ENCODE results near the gene TMEM63B. TPM values are rescaled to one million over a fixed set of nuclear protein-coding genes. Genes with fewer than 3 reads are reported as not detected.

The TMEM63B gene
- total RNA-seq, 2 experiments from 2014 or later = 11.4 to 12.8 TPM

DNA sequence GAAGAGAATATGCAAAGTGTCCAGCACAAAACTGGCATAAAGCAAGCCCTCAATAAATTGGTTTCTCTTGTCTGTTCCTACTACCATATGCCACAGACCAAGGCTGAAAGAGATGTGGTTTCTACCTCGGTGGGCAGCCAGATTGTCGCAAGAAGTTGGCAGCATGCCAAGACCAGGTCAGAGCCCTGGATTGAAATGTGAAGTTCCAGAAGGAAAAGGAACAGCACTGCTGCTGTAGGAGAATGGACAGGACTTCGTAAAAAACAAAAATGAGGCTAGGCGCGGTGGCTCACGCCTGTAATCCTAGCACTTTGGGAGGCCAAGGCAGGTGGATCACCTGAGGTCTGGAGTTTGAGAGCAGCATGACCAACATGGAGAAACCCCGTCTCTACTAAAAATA lies 22.2 kb upstream of the TMEM63B start:
- Mint-ChIP-seq H3K27ac (no peak overlapping the region), H3K4me1 (ENCODE audit: low read depth) (peaks cover 19% of the 10 kb centered on the region), H3K9me3 (no peaks in the 10 kb centered on the region), H3K27me3 (no peaks in the 10 kb centered on the region), H3K4me3 (no peak overlapping the region), H3K36me3 (ENCODE audit: low read depth) (peaks cover 45% of the 10 kb centered on the region)
- DNase-seq (peak in 1 of 14 experiments; percentile 8), ATAC-seq (ENCODE audit: poor library complexity) (no peak)
- Histone ChIP-seq H3K27ac (ENCODE audit: low read depth in 1 of 2, low read length in 2 of 2) (no peak overlapping the region), H3K4me3 (ENCODE audit: low read length) (no peak overlapping the region), H3K9me3 (ENCODE audit: control insufficient read depth in 1 of 2, insufficient read depth in 1 of 2, low read length in 2 of 2) (no peaks in the 10 kb centered on the region), H3K36me3 (ENCODE audit: insufficient read depth, low read length) (peaks cover 31% of the 10 kb centered on the region), H3K4me1 (ENCODE audit: insufficient read depth, low read length) (no peaks in the 10 kb centered on the region), H3K27me3 (ENCODE audit: control insufficient read depth in 1 of 2, insufficient read depth in 2 of 2, low read length in 2 of 2) (no peaks in the 10 kb centered on the region)
- POLR2A ChIA-PET = no interaction called here
- TF ChIP-seq, protein P1, sequence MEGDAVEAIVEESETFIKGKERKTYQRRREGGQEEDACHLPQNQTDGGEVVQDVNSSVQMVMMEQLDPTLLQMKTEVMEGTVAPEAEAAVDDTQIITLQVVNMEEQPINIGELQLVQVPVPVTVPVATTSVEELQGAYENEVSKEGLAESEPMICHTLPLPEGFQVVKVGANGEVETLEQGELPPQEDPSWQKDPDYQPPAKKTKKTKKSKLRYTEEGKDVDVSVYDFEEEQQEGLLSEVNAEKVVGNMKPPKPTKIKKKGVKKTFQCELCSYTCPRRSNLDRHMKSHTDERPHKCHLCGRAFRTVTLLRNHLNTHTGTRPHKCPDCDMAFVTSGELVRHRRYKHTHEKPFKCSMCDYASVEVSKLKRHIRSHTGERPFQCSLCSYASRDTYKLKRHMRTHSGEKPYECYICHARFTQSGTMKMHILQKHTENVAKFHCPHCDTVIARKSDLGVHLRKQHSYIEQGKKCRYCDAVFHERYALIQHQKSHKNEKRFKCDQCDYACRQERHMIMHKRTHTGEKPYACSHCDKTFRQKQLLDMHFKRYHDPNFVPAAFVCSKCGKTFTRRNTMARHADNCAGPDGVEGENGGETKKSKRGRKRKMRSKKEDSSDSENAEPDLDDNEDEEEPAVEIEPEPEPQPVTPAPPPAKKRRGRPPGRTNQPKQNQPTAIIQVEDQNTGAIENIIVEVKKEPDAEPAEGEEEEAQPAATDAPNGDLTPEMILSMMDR (IDR thresholded peaks at IDR 0.05) = no peak
- CTCF ChIA-PET = no interaction called here
- intact Hi-C loops (cut with DNase I, micrococcal nuclease) = no loop called here

DNA sequence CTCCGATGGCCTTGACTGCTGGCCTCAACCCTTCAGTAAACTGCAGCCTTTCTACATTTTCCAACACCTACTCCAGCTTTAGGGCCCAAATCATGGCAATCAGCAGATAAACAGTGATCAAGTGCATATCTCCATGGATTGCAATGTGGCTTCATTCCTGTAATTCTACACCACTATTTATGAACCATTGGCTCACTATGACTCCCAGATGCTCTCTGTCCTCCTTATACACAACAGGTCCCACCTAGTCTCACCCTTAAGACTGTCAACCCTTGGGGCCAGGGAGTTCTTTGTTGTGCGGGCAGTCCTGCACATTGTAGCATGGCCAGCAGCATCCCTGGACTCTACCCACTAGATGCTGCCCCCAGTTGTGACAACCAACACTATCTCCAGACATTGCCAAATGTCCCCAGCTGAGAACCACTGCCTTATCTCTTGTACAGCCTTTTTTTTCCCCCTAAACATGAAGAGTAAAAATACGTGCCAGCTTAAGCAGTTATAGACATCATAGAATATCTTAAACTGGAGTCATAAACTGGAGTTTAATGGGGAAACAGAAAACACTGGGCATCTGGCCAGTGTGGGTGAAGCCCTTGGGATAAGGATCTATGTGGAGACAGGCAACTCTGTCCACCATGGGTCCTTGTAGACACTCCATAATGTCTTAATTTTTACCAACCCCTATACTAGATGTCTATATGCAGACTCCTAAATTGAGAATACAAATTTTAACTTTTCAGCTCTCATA lies 21.2 kb upstream of the TMEM63B start:
- H3K9me3 Mint-ChIP-seq = no peaks in the 10 kb centered on the region
- intact Hi-C loops (cut with DNase I, micrococcal nuclease) = loop anchor here in 1 of 2 experiments (1.0 kb wide), 1 partner anchor 34 kb away; no protein-coding TSS in a partner anchor
- no peaks in the 10 kb centered on the region for H3K9me3 ChIP-seq (ENCODE audit: control insufficient read depth in 1 of 2, insufficient read depth in 1 of 2, low read length in 2 of 2)
- H3K27ac ChIP-seq (ENCODE audit: low read depth in 1 of 2, low read length in 2 of 2) = no peak overlapping the region
- ChIA-PET CTCF (no interaction called here), POLR2A (interaction anchor here (0.7 kb wide), 1 partner anchor 35 kb away, joined by 3 read pairs; no protein-coding TSS in a partner anchor)
- no peaks in the 10 kb centered on the region for H3K27me3 Mint-ChIP-seq
- no peaks in the 10 kb centered on the region for H3K27me3 ChIP-seq (ENCODE audit: control insufficient read depth in 1 of 2, insufficient read depth in 2 of 2, low read length in 2 of 2)
- H3K4me3 ChIP-seq (ENCODE audit: low read length) = no peak overlapping the region
- ATAC-seq (ENCODE audit: poor library complexity) = no peak
- H3K4me3 Mint-ChIP-seq = no peak overlapping the region
- no peaks in the 10 kb centered on the region for H3K4me1 ChIP-seq (ENCODE audit: insufficient read depth, low read length)
- peaks cover 24% of the 10 kb centered on the region for H3K4me1 Mint-ChIP-seq (ENCODE audit: low read depth)
- TF ChIP-seq, protein P1 (IDR thresholded peaks at IDR 0.05) = no peak
- no peak overlapping the region for H3K27ac Mint-ChIP-seq
- H3K36me3 ChIP-seq (ENCODE audit: insufficient read depth, low read length) = peaks cover 38% of the 10 kb centered on the region
- DNase-seq = no peak
- H3K36me3 Mint-ChIP-seq (ENCODE audit: low read depth) = peaks cover 55% of the 10 kb centered on the region

DNA sequence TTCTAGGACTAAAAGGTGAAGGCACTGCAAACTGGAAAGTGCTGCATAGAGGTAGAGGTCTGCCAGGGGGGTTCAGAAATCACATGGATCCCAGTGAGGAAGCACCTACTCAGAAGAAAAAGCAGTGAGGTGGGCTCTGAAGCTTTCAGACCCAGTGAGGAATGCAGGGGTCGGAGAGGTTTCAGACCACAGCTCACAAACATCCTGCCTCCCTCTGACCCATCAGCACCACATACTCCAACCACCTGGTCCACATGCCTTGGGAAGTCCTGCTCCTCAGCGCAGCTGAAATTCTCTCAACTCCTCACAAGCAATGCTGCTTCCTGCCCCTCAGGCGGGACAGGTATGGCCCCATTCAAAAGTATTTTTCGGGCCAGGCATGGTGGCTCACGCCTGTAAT lies 20.3 kb upstream of the TMEM63B start:
- no peak overlapping the region for H3K27ac Mint-ChIP-seq
- Histone ChIP-seq H3K9me3 (ENCODE audit: control insufficient read depth in 1 of 2, insufficient read depth in 1 of 2, low read length in 2 of 2) (no peaks in the 10 kb centered on the region), H3K36me3 (ENCODE audit: insufficient read depth, low read length) (peaks cover 46% of the 10 kb centered on the region), H3K27me3 (ENCODE audit: control insufficient read depth in 1 of 2, insufficient read depth in 2 of 2, low read length in 2 of 2) (no peaks in the 10 kb centered on the region), H3K4me3 (ENCODE audit: low read length) (no peak overlapping the region), H3K4me1 (ENCODE audit: insufficient read depth, low read length) (no peaks in the 10 kb centered on the region), H3K27ac (ENCODE audit: low read depth in 1 of 2, low read length in 2 of 2) (no peak overlapping the region)
- no peaks in the 10 kb centered on the region for H3K9me3 Mint-ChIP-seq
- TF ChIP-seq, protein P1 (IDR thresholded peaks at IDR 0.05) = no peak
- ATAC-seq (ENCODE audit: poor library complexity) (no peak), DNase-seq (no peak)
- ChIA-PET POLR2A (no interaction called here), CTCF (no interaction called here)
- peaks cover 62% of the 10 kb centered on the region for H3K36me3 Mint-ChIP-seq (ENCODE audit: low read depth)
- peaks cover 29% of the 10 kb centered on the region for H3K4me1 Mint-ChIP-seq (ENCODE audit: low read depth)
- H3K4me3 Mint-ChIP-seq = no peak overlapping the region
- H3K27me3 Mint-ChIP-seq = no peaks in the 10 kb centered on the region
- intact Hi-C loops (cut with DNase I, micrococcal nuclease) = no loop called here
